HepG2 (cell line): ENCODE data around the gene SLC4A7. TPM values are rescaled to one million over a fixed set of nuclear protein-coding genes. Genes with fewer than 3 reads are reported as not detected.
A peak's percentile ranks its signal among the peaks of the same experiment; 100 is the strongest.

ENCODE experiments used
- ATF1 ChIP-seq: IDR thresholded peaks from 2 replicates; pipeline ENCODE4 v1.6.1; 2016; ENCODE audit warnings: mild to moderate bottlenecking, control low read depth
- IKZF1 ChIP-seq: fragments of 450-650 bp; IDR thresholded peaks from 2 replicates; pipeline ENCODE4 v1.7.1; 2016
- KMT2B ChIP-seq: IDR thresholded peaks from 2 replicates; pipeline ENCODE4 v1.6.1; 2016; ENCODE audit warnings: missing genetic modification reagents, missing compliant biosample characterization
- MAFG ChIP-seq: sonication (generic); formaldehyde crosslinking; IDR thresholded peaks from 2 replicates; pipeline ENCODE4 v1.5.1; 2020; ENCODE audit warnings: mild to moderate bottlenecking, missing genetic modification reagents
- NPAS2 ChIP-seq: sonication (generic); formaldehyde crosslinking; IDR thresholded peaks from 2 replicates; pipeline ENCODE4 v1.8.0; 2022; ENCODE audit warnings: mild to moderate bottlenecking, missing genetic modification reagents, borderline replicate concordance
- REPIN1 ChIP-seq: sonication (generic); formaldehyde crosslinking; IDR thresholded peaks from 2 replicates; pipeline ENCODE4 v1.8.0; 2022; ENCODE audit warnings: missing genetic modification reagents, low read depth, mild to moderate bottlenecking, borderline replicate concordance
- SATB2 ChIP-seq: sonication (generic); formaldehyde crosslinking; IDR thresholded peaks from 2 replicates; pipeline ENCODE4 v1.5.0; 2020; ENCODE audit warnings: missing genetic modification reagents
- SMAD3 ChIP-seq: sonication (generic); formaldehyde crosslinking; IDR thresholded peaks from 2 replicates; pipeline ENCODE4 v1.4.0; 2020; ENCODE audit warnings: missing genetic modification reagents
- SMC3 ChIP-seq: IDR thresholded peaks from 2 replicates; pipeline ENCODE4 v1.6.1; 2011; ENCODE audit warnings: low read length, improper control_type of control experiment
- SOX5 ChIP-seq: IDR thresholded peaks from 2 replicates; pipeline ENCODE4 v1.6.1; 2016; ENCODE audit warnings: borderline replicate concordance
- SP5 ChIP-seq: IDR thresholded peaks from 2 replicates; pipeline ENCODE4 v1.6.1; 2016; ENCODE audit warnings: low read depth, borderline replicate concordance
- TCF7 ChIP-seq: sonication (generic); IDR thresholded peaks from 2 replicates; pipeline ENCODE4 v1.6.1; 2016; ENCODE audit warnings: antibody characterized with exemption, low read depth
- ZC3H13 ChIP-seq: sonication (generic); formaldehyde crosslinking; IDR thresholded peaks from 2 replicates; pipeline ENCODE4 v1.8.1; 2023; ENCODE audit warnings: mild to moderate bottlenecking, missing genetic modification reagents, moderate library complexity
- ZNF20 ChIP-seq: sonication (generic); formaldehyde crosslinking; IDR thresholded peaks from 2 replicates; pipeline ENCODE4 v1.4.0; 2020; ENCODE audit warnings: mild to moderate bottlenecking, moderate library complexity, missing genetic modification reagents
- ZNF562 ChIP-seq: sonication (generic); formaldehyde crosslinking; IDR thresholded peaks from 2 replicates; pipeline ENCODE4 v1.8.0; 2022; ENCODE audit warnings: missing genetic modification reagents, borderline replicate concordance
- ZNF589 ChIP-seq: sonication (generic); formaldehyde crosslinking; conservative IDR thresholded peaks from 2 replicates; pipeline ENCODE4 v1.8.0; 2022; ENCODE audit warnings: mild to moderate bottlenecking, moderate library complexity, missing genetic modification reagents
- ZNF607 ChIP-seq: sonication (generic); formaldehyde crosslinking; IDR thresholded peaks from 2 replicates; pipeline ENCODE4 v1.5.1; 2020; ENCODE audit warnings: missing genetic modification reagents, mild to moderate bottlenecking, borderline replicate concordance
- polyA plus RNA-seq, 8 experiments: library from polyadenylated mRNA; depleted of rRNA in 3 of 8; stranded (reverse) in 7 of 8; unstranded in 1 of 8; fragments of >200 nt; fragmentation: Illumina TruSeq in 4 of 8; extraction: Trizol in 4 of 8; gene quantifications; 2 replicates each; pipeline versions ENCODE4 v1.2.1 to v1.2.3, GENCODE V29; 2011 to 2016; ENCODE audit warnings: low read depth in 4 of 8, missing spikeins in 1 of 8, mixed read lengths in 1 of 8; ENCODE audit not compliant: insufficient read depth in 1 of 8
- total RNA-seq, 5 experiments: library from RNA; depleted of rRNA; stranded (reverse); fragments of >200 nt; fragmentation: Illumina TruSeq; extraction: Trizol; gene quantifications; 2 replicates each; pipeline ENCODE4 v1.2.3, GENCODE V29; 2016; ENCODE audit warnings: low read depth in 1 of 5
- TF ChIP-seq, protein P1 (sequence below): sonication (generic); formaldehyde crosslinking; IDR thresholded peaks from 2 replicates; pipeline ENCODE4 v1.4.0; 2020; ENCODE audit warnings: mild to moderate bottlenecking, missing genetic modification reagents
- TF ChIP-seq, protein P2 (sequence below): fragments of 450-650 bp; IDR thresholded peaks from 2 replicates; pipeline ENCODE4 v1.6.1; 2017; ENCODE audit warnings: mild to moderate bottlenecking
- TF ChIP-seq, protein P3 (sequence below), 2 experiments: sonication (generic) in 1 of 2; formaldehyde crosslinking in 1 of 2; IDR thresholded peaks; 2 replicates each; pipeline versions ENCODE4 v1.4.0 to v1.6.1; 2018 to 2020; ENCODE audit warnings: missing genetic modification reagents in 2 of 2, borderline replicate concordance in 1 of 2, low read depth in 1 of 2, mild to moderate bottlenecking in 1 of 2, missing biosample characterization in 1 of 2

The SLC4A7 gene
- total and polyA plus RNA-seq, 2 of the 13 experiments (the other 11 are each of a cell fraction or from before 2014, with no cell fraction given): 16.4 to 43.8 TPM

DNA sequence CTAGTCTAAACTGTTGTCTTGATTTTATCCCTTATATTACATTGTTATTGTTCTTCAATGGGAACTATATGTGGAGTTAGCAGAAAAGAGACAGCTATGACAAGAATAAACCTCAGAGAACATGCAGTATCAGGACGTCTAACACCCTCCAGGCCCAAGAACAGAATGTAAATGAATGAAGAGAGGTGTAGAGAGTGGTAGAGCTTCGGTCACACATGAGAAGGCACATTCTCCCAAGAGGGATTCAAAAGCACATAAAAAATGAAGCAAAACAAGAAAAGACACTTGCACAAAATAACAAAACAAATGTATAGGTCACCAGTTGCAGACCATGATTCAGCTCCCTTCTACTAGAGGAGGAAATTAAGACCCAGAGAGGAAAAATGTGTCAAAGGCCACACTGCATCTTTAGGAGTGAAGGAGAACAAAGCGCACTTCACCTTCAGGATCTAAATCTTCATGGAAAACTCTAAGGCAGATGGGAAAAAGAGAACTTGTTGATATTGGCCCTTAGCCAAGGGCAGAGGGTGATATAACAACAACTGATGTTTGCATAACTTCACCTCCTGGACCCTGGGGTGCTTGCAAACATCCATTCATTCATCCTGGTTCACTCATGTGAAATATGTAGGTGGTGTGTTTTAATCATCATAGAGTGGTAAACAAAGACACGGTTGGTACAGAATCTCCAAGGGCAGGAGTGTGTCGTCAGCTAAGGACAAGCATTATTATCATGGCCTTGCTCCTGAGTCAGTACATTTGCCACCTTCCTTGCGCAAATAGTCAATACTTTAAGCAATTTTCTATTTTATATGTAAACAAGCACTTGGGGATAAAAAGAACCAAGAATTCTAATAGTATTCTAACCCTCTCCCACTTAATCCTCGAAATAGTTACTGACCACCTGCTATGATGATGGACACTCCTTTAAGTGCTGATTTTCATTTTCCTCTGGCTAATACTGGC is 123.8 kb downstream of the SLC4A7 start (continued):
- TF ChIP-seq, protein P1, sequence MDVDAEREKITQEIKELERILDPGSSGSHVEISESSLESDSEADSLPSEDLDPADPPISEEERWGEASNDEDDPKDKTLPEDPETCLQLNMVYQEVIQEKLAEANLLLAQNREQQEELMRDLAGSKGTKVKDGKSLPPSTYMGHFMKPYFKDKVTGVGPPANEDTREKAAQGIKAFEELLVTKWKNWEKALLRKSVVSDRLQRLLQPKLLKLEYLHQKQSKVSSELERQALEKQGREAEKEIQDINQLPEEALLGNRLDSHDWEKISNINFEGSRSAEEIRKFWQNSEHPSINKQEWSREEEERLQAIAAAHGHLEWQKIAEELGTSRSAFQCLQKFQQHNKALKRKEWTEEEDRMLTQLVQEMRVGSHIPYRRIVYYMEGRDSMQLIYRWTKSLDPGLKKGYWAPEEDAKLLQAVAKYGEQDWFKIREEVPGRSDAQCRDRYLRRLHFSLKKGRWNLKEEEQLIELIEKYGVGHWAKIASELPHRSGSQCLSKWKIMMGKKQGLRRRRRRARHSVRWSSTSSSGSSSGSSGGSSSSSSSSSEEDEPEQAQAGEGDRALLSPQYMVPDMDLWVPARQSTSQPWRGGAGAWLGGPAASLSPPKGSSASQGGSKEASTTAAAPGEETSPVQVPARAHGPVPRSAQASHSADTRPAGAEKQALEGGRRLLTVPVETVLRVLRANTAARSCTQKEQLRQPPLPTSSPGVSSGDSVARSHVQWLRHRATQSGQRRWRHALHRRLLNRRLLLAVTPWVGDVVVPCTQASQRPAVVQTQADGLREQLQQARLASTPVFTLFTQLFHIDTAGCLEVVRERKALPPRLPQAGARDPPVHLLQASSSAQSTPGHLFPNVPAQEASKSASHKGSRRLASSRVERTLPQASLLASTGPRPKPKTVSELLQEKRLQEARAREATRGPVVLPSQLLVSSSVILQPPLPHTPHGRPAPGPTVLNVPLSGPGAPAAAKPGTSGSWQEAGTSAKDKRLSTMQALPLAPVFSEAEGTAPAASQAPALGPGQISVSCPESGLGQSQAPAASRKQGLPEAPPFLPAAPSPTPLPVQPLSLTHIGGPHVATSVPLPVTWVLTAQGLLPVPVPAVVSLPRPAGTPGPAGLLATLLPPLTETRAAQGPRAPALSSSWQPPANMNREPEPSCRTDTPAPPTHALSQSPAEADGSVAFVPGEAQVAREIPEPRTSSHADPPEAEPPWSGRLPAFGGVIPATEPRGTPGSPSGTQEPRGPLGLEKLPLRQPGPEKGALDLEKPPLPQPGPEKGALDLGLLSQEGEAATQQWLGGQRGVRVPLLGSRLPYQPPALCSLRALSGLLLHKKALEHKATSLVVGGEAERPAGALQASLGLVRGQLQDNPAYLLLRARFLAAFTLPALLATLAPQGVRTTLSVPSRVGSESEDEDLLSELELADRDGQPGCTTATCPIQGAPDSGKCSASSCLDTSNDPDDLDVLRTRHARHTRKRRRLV (CRISPR knock-in tag): 0 out of 2 replicates have a peak, but pooled peaks have one; percentile 52
- TF ChIP-seq MAFG (CRISPR knock-in tag) (no peak), SOX5 (CRISPR knock-in tag) (peak; percentile 98), NPAS2 (CRISPR knock-in tag) (no peak), SP5 (CRISPR knock-in tag) (peak; percentile 74; the same call in 1 of the 2 replicates), KMT2B (CRISPR knock-in tag) (peak; percentile 84), ZC3H13 (no peak), ATF1 (CRISPR knock-in tag) (peak; percentile 84), ZNF589 (peak; percentile 81; the same call in 1 of the 2 replicates), ZNF20 (CRISPR knock-in tag) (no peak), SMC3 (peak; percentile 60), ZNF562 (CRISPR knock-in tag) (0 out of 2 replicates have a peak, but pooled peaks have one; percentile 9), IKZF1 (no peak), ZNF607 (CRISPR knock-in tag) (peak; percentile 86; the same call in 1 of the 2 replicates), REPIN1 (CRISPR knock-in tag) (peak; percentile 98), SATB2 (CRISPR knock-in tag) (0 out of 2 replicates have a peak, but pooled peaks have one; percentile 65), SMAD3 (CRISPR knock-in tag) (peak; percentile 96), TCF7 (peak; percentile 93)
- TF ChIP-seq, protein P2, sequence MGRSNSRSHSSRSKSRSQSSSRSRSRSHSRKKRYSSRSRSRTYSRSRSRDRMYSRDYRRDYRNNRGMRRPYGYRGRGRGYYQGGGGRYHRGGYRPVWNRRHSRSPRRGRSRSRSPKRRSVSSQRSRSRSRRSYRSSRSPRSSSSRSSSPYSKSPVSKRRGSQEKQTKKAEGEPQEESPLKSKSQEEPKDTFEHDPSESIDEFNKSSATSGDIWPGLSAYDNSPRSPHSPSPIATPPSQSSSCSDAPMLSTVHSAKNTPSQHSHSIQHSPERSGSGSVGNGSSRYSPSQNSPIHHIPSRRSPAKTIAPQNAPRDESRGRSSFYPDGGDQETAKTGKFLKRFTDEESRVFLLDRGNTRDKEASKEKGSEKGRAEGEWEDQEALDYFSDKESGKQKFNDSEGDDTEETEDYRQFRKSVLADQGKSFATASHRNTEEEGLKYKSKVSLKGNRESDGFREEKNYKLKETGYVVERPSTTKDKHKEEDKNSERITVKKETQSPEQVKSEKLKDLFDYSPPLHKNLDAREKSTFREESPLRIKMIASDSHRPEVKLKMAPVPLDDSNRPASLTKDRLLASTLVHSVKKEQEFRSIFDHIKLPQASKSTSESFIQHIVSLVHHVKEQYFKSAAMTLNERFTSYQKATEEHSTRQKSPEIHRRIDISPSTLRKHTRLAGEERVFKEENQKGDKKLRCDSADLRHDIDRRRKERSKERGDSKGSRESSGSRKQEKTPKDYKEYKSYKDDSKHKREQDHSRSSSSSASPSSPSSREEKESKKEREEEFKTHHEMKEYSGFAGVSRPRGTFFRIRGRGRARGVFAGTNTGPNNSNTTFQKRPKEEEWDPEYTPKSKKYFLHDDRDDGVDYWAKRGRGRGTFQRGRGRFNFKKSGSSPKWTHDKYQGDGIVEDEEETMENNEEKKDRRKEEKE: no peak
- TF ChIP-seq, protein P3, sequence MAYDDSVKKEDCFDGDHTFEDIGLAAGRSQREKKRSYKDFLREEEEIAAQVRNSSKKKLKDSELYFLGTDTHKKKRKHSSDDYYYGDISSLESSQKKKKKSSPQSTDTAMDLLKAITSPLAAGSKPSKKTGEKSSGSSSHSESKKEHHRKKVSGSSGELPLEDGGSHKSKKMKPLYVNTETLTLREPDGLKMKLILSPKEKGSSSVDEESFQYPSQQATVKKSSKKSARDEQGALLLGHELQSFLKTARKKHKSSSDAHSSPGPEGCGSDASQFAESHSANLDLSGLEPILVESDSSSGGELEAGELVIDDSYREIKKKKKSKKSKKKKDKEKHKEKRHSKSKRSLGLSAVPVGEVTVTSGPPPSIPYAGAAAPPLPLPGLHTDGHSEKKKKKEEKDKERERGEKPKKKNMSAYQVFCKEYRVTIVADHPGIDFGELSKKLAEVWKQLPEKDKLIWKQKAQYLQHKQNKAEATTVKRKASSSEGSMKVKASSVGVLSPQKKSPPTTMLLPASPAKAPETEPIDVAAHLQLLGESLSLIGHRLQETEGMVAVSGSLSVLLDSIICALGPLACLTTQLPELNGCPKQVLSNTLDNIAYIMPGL (CRISPR knock-in tag; IDR thresholded peaks at IDR 0.05; ENCODE audit: borderline replicate concordance in 1 of 2, low read depth in 1 of 2): peak in 1 of 2 experiments; percentile 57; a peak in 1 of 4 replicates
